Ovary (tissue), 9 donors: ENCODE data around the gene SLC47A2. TPM values are rescaled to one million over a fixed set of nuclear protein-coding genes. Genes with fewer than 3 reads are reported as not detected.
A peak's percentile ranks its signal among the peaks of the same experiment; 100 is the strongest.

Source experiments
- DNase-seq, 5 donors: peaks; one replicate each; pipeline ENCODE4 v3.0.0-alpha.2; 2019 to 2020
- H3K27ac ChIP-seq, 2 donors: fragments of 200-600 bp; one replicate each; pipeline versions ENCODE4 v1.5.1 to v1.8.0; 2019 to 2022
- H3K27me3 ChIP-seq: fragments of 200-600 bp; one replicate; pipeline ENCODE4 v1.8.0; 2022
- H3K36me3 ChIP-seq: fragments of 200-600 bp; sonication (generic); one replicate; pipeline ENCODE4 v1.5.1; 2019
- H3K4me1 ChIP-seq: one replicate; pipeline ENCODE4 v1.8.1; 2013; ENCODE audit warnings: mild to moderate bottlenecking, moderate library complexity; ENCODE audit not compliant: insufficient read depth
- H3K4me3 ChIP-seq: fragments of 200-600 bp; sonication (generic); one replicate; pipeline ENCODE4 v1.5.1; 2017
- H3K9me3 ChIP-seq, 2 donors: fragments of 200-600 bp in 1 of 2; sonication (generic) in 1 of 2; one replicate each; pipeline versions ENCODE4 v1.5.1 to v1.8.1; 2013 to 2019; ENCODE audit warnings: mild to moderate bottlenecking in 1 of 2, moderate library complexity in 1 of 2
- EP300 ChIP-seq: sonication (generic); formaldehyde crosslinking; IDR thresholded peaks from one replicate; pipeline ENCODE4 v1.6.1; 2017; ENCODE audit warnings: antibody characterized with exemption
- POLR2A ChIP-seq: fragments of 450-650 bp; IDR thresholded peaks from one replicate; pipeline ENCODE4 v1.6.1; 2017; ENCODE audit warnings: antibody characterized with exemption, mild to moderate bottlenecking, moderate library complexity
- WGBS, 3 donors: extraction: QIAGEN DNeasy Blood & Tissue Kit in 1 of 3; methylation state at CpG; one replicate each; pipeline versions ENCODE4 v1.1.5 to v1.1.7; 2013 to 2017; 5-methylcytosine and 5-hydroxymethylcytosine counted together
- intact Hi-C, 4 donors: fragments of 100-400 bp; cut with DNase I; formaldehyde crosslinking; loops; one replicate each; pipeline versions ENCODE4 v1.11.0 to v1.15.1; 2022 to 2023
- polyA plus RNA-seq, 2 donors: library from polyadenylated mRNA; stranded (reverse); fragments of 200-250 nt in 1 of 2; fragments of 350-450 nt in 1 of 2; fragmentation: Illumina TruSeq in 1 of 2; extraction: RNeasy Lipid Tissue Mini Kit (QIAGEN cat#74804) in 1 of 2; gene quantifications; one replicate each; pipeline ENCODE4 v1.2.3, GENCODE V29; 2013 to 2014
- total RNA-seq, 7 donors: library from RNA; depleted of rRNA in 2 of 7; stranded (reverse); fragments of >200 nt in 2 of 7; fragmentation: NEBNext Ultra II Directional in 3 of 7; extraction: Animal tissue kit (Norgen Biotek cat#: 25700) in 3 of 7; gene quantifications; one replicate each; pipeline versions ENCODE4 v1.1.0 to v1.2.4, GENCODE V29; 2016 to 2023
- TF ChIP-seq, protein P1 (sequence below), 3 donors: fragments of 450-650 bp in 2 of 3; fragments of 200-600 bp in 1 of 3; IDR thresholded peaks; one replicate each; pipeline versions ENCODE4 v1.5.1 to v1.8.0; 2016 to 2022; ENCODE audit warnings: antibody characterized with exemption in 3 of 3, mild to moderate bottlenecking in 1 of 3
- donor health status: DM: no; HTN: no; CAD: no; lungs with moderate emphysema.
- donor health status: DM: no; HTN: no; CAD: no.
- donor health status: Bipolar disorder and iron deficiency.
- donor health status: DM: yes; HTN: yes; CAD: no.
- donor health status: DM: no; HTN: no; CAD: no.
- donor health status: DM: yes; HTN: yes; CAD: no.

The SLC47A2 gene
- total and polyA plus RNA-seq, 9 donors: 0.87 to 29.4 (median 1.00) TPM; not detected in 6

DNA sequence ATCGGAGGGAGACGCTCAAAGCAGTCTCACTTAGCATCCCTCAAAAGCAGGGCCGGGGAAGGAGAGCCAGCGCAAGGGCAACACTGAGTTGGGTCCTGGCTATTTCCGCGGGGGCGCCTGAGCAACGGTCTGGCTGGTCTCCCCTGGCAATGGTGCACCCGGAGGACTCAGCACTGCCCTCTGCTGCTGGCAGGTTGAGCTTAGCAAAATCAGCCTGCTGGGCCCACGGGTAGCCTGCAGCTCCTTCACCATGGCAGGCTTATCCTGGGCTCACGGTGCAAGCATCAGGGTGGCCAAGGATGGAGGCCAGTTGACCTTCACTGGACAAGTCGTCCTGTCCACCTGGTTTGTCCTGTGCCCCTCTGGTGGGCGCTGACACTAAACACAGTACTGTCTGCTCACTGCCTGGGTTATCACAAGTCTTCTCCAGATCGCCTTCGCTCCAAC, 46.2 kb upstream of the SLC47A2 start:
- H3K4me3 ChIP-seq: no peak overlapping the region
- H3K4me1 ChIP-seq: peaks cover 2% of the 10 kb centered on the region
- 23 to 35% (median 30%) methylated on average over 13 to 15 of the region's 15 CpGs for WGBS, 3 donors
- no peaks in the 10 kb centered on the region for H3K27me3 ChIP-seq
- peak; percentile 68 to 85 (median 82) for DNase-seq
- no peak overlapping the region for H3K27ac ChIP-seq
- intact Hi-C loops: loop anchor here in 3 of 4 donors (2.0 to 10.0 kb wide), 3 partner anchors 245 to 398 kb away; partner anchors contain the start of gene B9D1 (in 1 of the 3)
- no peaks in the 10 kb centered on the region for H3K9me3 ChIP-seq
- H3K36me3 ChIP-seq: no peaks in the 10 kb centered on the region
- no peak for TF ChIP-seq POLR2A
- TF ChIP-seq, protein P1, sequence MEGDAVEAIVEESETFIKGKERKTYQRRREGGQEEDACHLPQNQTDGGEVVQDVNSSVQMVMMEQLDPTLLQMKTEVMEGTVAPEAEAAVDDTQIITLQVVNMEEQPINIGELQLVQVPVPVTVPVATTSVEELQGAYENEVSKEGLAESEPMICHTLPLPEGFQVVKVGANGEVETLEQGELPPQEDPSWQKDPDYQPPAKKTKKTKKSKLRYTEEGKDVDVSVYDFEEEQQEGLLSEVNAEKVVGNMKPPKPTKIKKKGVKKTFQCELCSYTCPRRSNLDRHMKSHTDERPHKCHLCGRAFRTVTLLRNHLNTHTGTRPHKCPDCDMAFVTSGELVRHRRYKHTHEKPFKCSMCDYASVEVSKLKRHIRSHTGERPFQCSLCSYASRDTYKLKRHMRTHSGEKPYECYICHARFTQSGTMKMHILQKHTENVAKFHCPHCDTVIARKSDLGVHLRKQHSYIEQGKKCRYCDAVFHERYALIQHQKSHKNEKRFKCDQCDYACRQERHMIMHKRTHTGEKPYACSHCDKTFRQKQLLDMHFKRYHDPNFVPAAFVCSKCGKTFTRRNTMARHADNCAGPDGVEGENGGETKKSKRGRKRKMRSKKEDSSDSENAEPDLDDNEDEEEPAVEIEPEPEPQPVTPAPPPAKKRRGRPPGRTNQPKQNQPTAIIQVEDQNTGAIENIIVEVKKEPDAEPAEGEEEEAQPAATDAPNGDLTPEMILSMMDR (IDR thresholded peaks at IDR 0.05): peak; percentile 54 to 73 (median 72)

DNA sequence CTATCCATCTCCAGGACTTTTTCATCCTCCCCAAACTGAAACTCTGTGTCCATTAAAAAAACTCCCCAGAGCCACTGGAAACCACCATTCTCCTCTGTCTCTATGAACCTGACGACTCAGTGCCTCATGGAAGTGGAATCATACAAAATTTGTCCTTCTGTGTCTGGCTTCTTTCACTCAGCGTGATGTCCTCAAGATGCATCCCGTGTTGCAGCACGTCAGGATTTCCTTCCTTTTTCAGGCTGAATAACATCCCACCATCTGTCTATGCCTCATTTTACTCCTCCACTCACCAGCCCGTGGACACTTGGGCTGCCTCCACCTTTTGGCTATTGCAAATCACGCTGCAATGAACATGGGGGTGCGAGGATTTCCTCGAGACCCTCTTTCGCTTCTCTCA, 44.4 kb upstream of the SLC47A2 start:
- WGBS, 3 donors: 71 to 80% (median 76%) methylated on average over 9 of the region's 9 CpGs
- no peaks in the 10 kb centered on the region for H3K36me3 ChIP-seq
- no peaks in the 10 kb centered on the region for H3K27me3 ChIP-seq
- H3K27ac ChIP-seq: no peak overlapping the region
- intact Hi-C loops: loop anchor here in 2 of 4 donors (5.0 to 10.0 kb wide), 2 partner anchors 243 to 396 kb away; partner anchors contain the start of gene B9D1 (in 1 of the 2)
- H3K4me1 ChIP-seq: no peaks in the 10 kb centered on the region
- no peak for TF ChIP-seq EP300
- DNase-seq: no peak
- H3K4me3 ChIP-seq: no peak overlapping the region
- H3K9me3 ChIP-seq: no peaks in the 10 kb centered on the region

DNA sequence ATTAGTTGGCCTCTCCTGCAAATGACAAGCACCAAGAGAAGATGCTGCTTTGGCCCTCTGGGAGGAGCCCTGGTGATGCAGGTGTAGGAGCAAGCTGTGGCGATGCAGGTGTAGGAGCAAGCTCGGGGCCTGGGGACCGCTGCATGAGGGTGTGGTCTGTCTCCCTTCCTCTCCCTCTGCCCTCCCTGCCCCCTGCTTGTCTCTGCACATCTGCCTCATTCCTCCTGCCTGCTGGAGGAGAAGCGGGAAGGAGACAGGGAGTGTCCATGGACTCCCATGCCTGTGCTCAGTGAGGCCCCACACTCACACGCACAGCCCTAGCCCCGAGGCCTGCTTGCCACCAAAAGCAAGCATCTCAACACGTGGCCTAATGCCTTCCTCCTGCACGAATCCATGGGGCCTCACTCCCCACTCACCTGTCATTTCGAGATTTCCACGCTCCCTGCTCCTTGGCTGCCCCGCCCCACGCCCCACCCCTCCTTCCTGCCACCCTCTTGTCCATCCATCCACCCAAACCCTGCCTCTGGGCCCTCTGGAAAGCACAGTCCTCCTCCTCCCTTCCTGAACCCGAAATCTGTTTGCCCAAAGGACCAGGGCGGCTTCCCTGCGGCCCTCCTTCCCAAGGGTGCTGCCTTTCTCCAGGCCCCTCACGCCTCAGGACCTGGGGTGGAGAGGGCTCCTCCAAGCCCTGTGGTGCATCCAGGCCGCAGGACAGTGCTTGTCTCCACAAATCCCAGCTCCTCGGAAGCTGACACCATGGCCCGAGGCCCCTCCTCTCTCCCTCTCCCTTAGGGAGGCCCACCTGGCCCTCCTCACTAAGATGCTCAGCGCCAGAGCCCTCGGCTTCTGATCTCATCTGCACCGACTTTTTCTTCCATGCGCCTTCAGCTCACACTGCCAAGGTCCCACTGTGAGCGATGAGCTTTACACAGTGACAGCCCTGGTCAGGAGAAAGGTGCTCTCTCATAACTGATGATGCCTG, 43.5 kb upstream of the SLC47A2 start:
- WGBS, 3 donors: 76 to 82% (median 79%) methylated on average over 24 of the region's 24 CpGs
- H3K4me3 ChIP-seq: no peak overlapping the region
- TF ChIP-seq EP300 (no peak), POLR2A (no peak)
- TF ChIP-seq, protein P1 (IDR thresholded peaks at IDR 0.05): no peak
- H3K27me3 ChIP-seq: no peaks in the 10 kb centered on the region
- no peaks in the 10 kb centered on the region for H3K4me1 ChIP-seq
- peak in 1 of 5 donors; percentile 5 for DNase-seq
- intact Hi-C loops: loop anchor here (5.0 to 10.0 kb wide), 3 partner anchors 108 to 395 kb away; partner anchors contain the start of gene B9D1 (in 2 of the 4)
- no peaks in the 10 kb centered on the region for H3K36me3 ChIP-seq
- no peak overlapping the region for H3K27ac ChIP-seq
- H3K9me3 ChIP-seq: no peaks in the 10 kb centered on the region

DNA sequence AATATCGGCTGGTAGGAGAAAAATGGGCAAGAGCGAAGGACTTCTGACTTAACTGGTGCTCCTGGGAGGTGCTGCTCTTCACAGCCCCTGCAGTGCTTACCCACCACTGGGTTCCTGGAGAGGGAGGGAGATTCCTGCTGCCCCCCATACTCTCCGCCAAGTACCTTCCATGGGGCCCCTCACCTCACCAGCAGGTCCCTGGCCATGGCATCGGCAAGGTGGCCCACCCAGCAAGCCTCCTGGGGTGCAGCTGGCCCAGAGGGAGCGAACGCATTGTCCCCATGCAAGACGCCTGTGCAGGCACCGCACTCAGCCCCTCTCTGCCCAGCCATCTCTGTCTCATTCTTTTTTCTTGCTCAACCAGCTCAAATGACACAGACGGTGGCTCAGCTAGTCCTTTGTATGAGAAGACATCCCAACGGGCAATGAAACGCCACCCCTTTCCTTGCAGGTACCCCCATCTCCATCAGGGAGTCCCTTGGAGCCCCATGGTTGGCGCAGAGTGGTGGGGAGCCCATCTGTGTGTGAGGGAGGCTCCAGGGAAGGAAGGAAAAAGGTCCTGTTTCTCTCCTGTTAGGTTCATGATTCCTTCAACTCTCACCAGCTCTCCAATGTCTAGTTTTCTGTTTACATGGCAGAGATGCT, 41.3 kb upstream of the SLC47A2 start:
- intact Hi-C loops: loop anchor here in 2 of 4 donors (5.0 to 10.0 kb wide), 2 partner anchors 105 to 393 kb away; partner anchors contain the start of gene B9D1 (in 1 of the 2)
- WGBS, 3 donors: 83 to 90% (median 89%) methylated on average over 12 of the region's 12 CpGs

More for the DNA sequence above, 41.3 kb upstream of the SLC47A2 start:
- TF ChIP-seq, protein P1 (IDR thresholded peaks at IDR 0.05): no peak
- no peak for TF ChIP-seq POLR2A
- no peak for TF ChIP-seq EP300
- Histone ChIP-seq H3K27me3 (no peaks in the 10 kb centered on the region), H3K27ac (no peak overlapping the region), H3K36me3 (no peaks in the 10 kb centered on the region), H3K9me3 (no peaks in the 10 kb centered on the region), H3K4me1 (no peaks in the 10 kb centered on the region), H3K4me3 (no peak overlapping the region)
- peak in 1 of 5 donors; percentile 9 for DNase-seq
